SKM-1 treated with dmso at 0.1 percent for 144 hours (cell line): ENCODE measurements around the gene DENND2A.
"Not testable (repeated sequence)": the region's sequence is repeated elsewhere in the genome, so short reads cannot be mapped to it uniquely, and the experiment has no call there.

ENCODE experiments used
- DNase-seq: peaks from one replicate; lab custom pipeline; 2025; ENCODE audit not compliant: unreplicated experiment; lab: John Stamatoyannopoulos, UW

Gene DENND2A

DNA sequence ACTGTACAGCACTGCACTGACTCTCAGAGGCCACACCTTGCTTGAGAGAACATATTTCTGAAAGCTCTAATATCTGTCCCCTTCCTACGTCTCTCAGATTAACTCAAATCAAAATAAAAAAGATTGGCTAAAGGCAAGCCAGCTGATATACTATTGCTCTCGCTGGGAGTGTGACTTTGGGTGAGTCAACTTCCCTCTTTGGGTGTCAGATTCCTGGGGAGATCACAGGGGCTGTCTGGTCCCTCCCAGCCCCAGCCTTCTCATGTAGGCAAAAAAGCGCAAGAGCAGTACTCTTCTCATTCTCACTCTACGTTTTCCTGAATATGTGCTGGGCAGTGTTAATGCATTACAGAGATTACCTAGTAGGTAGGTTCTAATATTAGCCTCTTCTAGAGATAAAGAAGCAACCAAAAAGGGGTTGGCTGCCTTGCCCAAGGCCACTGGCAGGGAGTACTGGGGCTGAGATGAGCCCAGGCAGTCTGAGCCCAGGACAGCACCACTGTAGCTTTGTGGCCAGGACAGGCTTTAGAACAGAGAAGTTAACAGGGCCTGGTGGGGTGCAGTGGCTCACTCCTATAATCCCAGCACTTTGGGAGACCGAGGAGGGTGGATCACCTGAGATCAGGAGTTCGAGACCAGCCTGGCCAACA is 9.1 kb upstream of the DENND2A start:
- DNase-seq = no peak

- DNase-seq = no peak
Measured at GRCh38 chr7:140646931-140647647, 6.5 kb upstream of the DENND2A start.

GRCh38 chr7:140645166-140645900 is 4.7 kb upstream of the DENND2A start:
- DNase-seq = no peak

DNA sequence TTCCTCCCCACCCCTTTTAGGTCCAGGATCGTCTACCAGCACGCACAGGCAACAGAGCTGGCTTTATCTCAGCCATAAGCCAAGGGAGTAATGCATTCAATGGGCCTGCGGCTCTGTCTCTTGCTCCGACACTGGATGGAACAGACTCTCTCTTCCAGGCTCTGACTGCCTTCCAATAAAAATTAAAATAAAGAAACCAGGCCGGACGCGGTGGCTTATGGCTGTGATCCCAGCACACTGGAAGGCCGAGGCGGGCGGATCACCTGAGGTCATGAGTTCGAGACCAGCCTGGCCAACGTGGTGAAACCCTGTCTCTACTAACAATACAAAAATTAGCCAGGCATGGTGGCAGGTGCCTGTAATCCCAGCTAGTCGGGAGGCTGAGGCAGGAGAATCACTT is 4.1 kb upstream of the DENND2A start:
- not testable (repeated sequence) for DNase-seq

DNA sequence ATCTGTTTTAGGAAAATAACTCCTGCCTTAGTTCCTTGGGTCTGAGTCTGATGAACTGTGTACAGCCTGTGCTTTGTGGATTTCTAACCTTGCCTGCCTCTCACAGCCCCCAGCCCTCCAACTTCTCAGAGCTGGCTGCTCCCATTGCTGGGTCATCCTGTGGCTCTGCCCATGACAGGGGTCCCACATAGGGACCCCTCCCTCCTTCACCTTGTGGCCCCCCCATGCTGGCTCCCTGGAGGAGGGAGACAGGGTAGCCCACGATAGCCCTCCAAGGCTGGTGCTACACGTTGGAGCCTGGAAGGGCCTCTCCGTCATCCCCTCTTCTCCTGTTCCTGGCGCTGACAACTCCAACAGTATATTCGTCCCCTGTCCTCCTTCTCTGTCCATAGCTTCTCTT is 2.8 kb upstream of the DENND2A start:
- DNase-seq = no peak

DNA sequence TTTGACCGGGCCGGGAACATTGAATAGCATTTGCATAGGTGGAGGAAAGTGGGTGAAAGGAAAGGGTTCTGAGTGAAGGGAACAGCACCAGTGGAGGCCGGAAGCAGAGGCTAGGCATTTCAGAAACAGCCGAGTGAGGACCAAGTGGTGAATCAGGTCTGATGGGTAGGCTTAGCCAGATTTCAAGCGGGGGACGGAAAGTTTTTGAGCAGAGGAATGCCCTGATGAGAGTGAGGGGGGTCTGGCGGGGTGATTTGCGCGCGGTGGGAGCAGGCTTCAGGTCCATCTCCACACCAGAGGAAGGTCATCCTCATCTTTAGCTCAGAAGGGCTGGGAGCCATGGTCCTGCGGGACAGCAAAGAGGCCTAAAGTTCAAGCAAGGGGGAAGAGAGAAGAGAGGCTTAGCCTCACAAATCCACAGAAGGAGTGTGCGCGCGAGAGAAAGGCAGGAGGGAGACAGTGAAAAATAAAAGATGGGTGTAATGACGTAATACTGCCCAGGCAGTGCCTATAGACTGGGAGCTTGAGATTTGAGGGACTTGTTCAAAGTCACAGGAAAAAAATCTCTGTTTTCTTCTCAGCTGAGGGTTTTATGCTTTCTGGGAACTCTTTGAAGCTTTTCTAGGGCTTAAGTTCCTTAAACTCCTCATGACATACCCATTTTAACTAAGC is 1.0 kb upstream of the DENND2A start:
- no peak for DNase-seq

DNA sequence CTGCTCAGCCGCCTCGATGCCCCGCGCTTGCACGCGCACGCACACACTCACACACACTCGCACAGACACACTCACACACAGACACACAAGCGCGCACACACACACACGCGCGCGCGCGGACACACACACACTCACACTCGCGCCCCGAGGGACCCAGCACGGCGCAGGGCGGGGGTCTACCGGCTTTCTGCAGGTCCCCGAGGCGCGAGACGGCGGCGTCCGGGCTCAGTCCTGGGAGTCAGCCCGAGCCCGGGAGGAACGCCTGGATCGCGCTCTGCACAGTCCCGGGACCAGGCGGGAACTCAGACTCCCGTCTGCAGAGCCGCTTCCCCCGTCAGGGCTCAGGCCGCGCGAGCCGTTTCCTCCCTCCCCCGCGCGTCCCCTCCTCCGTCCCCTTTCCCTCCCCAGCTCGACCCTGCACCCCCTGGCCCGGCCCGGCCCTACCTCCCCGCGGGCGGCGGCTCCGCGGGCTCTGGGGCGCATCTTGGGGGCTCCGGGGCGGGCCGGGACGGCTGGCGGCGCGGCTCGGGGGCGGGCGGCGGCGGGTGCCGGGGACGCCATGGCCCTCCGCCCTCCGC is 464 bp downstream of the DENND2A start:
- no peak for DNase-seq

DNA sequence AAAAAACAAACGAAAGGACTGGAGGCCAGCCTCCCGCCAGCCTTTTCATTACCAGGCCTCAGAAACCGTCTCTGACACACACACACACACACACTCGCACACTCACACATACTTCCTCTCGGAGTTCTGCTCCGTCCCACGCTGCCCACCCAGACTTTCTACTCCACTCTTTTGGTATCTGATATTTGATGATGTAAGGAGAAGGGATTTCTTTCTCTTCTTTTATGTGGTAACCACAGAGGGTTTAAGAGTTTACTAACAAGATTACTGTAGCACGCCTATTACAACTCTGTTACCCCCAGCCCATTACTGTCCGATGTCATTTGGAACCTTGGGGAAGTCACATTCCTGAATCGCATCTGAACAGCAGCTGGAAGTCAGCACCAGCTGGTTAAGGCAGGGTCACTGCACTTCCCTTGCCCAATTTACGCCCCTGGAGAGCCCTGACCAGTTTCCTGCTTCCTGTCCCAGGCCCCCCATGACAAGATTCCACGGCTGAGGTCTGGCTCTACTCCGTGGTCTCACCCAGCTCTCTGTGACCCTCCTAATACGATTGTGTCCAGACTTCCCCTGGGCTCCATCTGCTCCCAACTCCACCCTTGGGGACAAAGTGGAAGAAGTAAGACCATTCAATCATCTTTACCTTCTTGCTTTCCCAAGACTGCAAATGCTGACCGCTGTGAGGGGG is 1.1 kb downstream of the DENND2A start:
- no peak for DNase-seq

DNA sequence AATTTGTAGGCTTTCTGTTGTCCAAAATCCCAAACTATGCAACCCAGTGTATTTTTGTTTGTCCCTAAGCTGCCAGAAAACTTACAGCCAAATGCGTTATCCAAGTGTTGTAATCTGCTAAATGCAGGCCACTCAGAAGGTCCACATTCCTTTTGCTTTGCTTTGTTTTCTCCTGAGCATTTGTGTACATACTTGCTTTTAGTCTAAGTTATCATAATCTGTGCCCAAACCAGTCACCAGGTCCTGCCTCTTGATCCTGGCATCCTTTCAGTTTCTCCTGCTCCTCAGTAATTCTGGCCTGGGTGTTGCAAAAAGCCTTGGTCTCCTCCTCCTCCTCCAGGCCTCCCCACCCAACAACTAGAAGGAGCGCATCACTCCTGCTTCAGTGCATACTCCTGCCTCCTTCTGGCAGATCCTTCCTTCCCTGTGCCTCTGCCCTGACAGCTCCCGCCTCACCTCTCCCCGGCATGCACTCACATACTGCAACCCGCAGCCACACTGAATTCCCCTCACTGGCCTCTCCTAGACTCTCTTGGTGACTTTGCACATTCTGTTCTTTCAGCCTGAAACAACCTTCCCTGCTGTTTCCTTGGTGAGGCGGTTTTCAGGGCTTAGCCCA is 2.3 kb downstream of the DENND2A start:
- DNase-seq = no peak

DNA sequence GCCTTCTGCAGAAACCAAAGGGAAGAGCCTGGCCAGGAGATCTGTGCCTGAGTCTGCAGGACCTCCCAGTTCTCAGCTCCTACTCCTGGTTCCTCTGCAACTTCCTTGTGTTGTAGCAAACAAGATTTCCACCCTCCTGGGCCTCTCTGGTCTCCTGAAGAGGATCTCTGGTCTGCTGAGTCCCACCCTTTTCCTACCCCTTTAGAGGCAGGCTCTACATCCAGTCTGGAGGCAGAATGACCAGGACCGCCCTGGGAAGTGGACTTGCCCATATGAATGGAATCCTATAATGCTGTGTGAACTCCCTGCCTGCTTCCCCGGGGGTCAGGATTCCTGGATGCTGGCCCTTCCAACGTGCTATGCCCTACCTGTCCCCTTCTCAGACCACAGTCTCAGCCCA is 3.2 kb downstream of the DENND2A start:
- DNase-seq = no peak

- DNase-seq = no peak
Measured at GRCh38 chr7:140635816-140636215, 4.8 kb downstream of the DENND2A start.

DNA sequence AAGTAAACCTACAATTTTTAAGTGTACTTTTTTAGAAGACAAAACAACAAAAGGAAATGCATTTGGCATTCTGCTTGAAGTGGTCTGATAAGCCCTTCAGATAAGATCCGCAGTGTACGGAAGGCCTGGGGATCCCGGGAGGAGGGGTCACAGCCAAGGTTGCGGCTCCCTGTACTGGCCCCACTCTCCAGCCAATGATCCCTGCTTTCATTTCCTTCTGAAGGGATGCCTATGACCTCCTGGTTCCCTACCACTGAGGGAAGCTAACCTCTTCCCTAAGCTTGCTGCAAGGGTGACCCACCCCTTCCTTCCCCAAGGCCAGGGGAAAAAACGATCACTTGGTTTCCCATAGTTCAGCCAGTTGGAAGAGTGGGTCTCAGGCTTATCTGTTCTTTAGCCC is 5.3 kb downstream of the DENND2A start:
- DNase-seq = no peak

DNA sequence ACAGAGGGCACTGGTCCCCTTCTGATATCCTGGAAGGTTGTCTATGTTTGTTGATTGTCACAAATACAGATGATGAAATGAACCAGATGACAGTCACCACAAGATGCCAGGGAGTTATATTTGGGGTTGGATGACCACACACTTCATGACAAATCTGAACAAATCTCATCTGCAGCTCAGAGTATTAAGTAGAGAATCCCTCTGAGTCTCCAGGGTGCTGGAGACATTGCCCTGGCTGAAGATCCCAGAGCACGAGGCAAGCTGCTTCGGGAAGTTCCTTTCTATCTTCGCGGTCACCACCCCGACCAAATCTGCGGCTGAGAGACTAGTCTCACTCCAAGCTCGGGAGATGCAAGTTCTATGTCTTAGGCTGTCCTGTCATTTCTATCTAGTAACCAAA is 9.0 kb downstream of the DENND2A start:
- no peak for DNase-seq

DNA sequence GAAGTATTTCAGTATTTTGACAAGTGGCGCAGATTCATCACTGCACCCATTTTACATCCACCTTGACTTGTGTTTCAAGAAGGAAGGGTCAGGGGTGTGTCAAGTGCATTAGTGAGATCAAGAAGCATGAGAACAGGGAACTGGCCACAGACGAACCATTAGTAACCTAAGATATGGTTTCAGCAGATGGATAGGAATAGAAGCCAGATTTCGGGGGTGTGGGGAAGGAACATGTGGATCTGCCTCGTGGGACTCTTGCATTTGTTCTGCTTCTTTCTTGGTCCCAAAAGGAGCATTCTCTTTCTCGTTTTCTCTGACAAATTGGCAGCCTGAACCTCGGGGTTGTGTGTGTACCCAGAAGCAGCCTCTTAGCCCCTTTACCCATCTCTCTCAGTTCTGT is 9.6 kb downstream of the DENND2A start:
- DNase-seq = no peak

- no peak for DNase-seq
Measured at GRCh38 chr7:140625908-140626868, 14.4 kb downstream of the DENND2A start.

DNA sequence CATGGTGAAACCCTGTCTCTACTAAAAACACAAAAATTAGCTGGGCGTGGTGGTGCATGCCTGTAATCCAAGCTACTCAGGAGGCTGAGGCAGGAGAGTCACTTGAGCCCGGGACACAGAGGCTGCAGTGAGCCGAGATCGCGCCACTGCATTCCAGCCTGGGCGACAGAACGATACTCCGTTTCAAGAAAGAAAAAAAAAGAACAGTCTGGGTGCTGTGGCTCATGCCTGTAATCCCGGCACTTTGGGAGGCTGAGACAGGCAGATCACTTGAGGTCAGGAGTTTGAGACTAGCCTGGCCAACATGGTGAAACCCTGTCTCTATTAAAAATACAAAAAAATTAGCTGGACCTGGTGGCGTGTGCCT is 15.4 kb downstream of the DENND2A start:
- DNase-seq = not testable (repeated sequence)

DNA sequence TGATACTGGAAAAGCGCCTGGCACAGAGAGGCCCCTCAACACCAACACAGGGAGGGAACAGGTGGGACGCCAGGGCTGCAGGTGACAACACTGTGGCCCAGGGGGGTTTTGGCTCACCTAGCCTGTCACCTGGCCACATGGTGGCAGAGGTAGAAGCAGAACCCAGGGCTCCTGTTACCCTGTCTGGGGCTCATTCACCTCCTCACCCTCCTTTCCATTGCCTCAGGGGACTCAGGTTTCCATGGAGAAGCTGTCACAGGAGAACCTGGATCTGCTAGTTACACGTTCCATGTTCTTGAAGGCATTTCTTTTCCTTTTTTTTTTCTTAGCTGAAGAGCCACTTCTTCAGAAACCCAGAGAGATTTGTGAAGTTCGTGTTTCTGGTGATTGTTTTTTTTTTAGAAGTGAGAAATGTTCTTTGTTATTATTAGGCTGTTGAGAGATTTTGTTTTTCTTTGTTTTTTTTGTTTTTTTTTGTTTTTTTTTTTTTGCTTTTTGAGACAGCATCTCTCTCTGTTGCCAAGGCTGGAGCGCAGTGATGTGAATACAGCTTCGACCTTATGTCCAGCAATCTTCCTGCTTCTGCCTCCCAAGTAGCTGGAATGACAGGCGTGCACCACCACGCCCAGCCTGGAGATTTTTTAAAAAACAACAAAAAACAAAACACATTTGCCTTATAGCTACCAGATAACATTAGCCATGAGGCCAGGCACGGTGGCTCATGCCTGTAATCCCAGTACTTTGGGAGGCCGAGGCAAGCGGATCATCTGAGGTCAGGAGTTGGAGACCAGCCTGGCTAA is 16.0 kb downstream of the DENND2A start:
- DNase-seq = no peak

GRCh38 chr7:140623980-140624379 is 16.6 kb downstream of the DENND2A start:
- DNase-seq = no peak
